Immature natural killer cell (primary cell): Measurements from ENCODE around the gene DENND4B. TPM values are rescaled to one million over a fixed set of nuclear protein-coding genes. Genes with fewer than 3 reads are reported as not detected.

ENCODE experiments used
- DNase-seq, 3 donors: peaks; one replicate each; pipeline ENCODE4 v3.0.0; 2022; ENCODE audit warnings: mixed read lengths in 1 of 3
- H3K27ac Mint-ChIP-seq, 6 donors: one replicate each; pipeline ENCODE4 v1.8.0; 2020; ENCODE audit warnings: mixed read lengths in 6 of 6, mild to moderate bottlenecking in 5 of 6, inconsistent platforms in 4 of 6, moderate library complexity in 3 of 6
- H3K27me3 Mint-ChIP-seq, 3 donors: one replicate each; pipeline ENCODE4 v1.8.0; 2020 to 2021; ENCODE audit warnings: low read depth in 3 of 3, mild to moderate bottlenecking in 3 of 3, mixed read lengths in 3 of 3, moderate library complexity in 3 of 3, inconsistent platforms in 1 of 3
- H3K36me3 Mint-ChIP-seq, 3 donors: one replicate each; pipeline ENCODE4 v1.8.0; 2020; ENCODE audit warnings: mixed read lengths in 3 of 3, inconsistent platforms in 2 of 3, mild to moderate bottlenecking in 2 of 3
- H3K4me1 Mint-ChIP-seq, 2 donors: one replicate each; pipeline ENCODE4 v1.8.0; 2020; ENCODE audit warnings: inconsistent platforms in 2 of 2, mild to moderate bottlenecking in 2 of 2, mixed read lengths in 2 of 2, moderate library complexity in 1 of 2
- H3K4me3 Mint-ChIP-seq, 5 donors: one replicate each; pipeline ENCODE4 v1.8.0; 2020; ENCODE audit warnings: mild to moderate bottlenecking in 5 of 5, mixed read lengths in 5 of 5, inconsistent platforms in 3 of 5, moderate library complexity in 3 of 5
- H3K9me3 Mint-ChIP-seq, 6 donors: one replicate each; pipeline ENCODE4 v1.8.0; 2020; ENCODE audit warnings: mild to moderate bottlenecking in 6 of 6, mixed read lengths in 6 of 6, inconsistent platforms in 4 of 6, moderate library complexity in 3 of 6
- polyA plus RNA-seq, 3 donors: library from polyadenylated mRNA; unstranded; fragments of 300-500 nt; fragmentation: Illumina TruSeq; gene quantifications; one replicate each; pipeline ENCODE4 v1.2.3, GENCODE V29; 2021

Gene DENND4B
- polyA plus RNA-seq, 3 donors from 2014 or later, result 9.9 to 37.1 (median 11.5) TPM

- no peak overlapping the region for H3K4me3 Mint-ChIP-seq
- peak overlapping the region in 5 of 6 donors; percentile 4 to 83 (median 43) for H3K27ac Mint-ChIP-seq
- no peaks in the 10 kb centered on the region for H3K9me3 Mint-ChIP-seq
- peaks cover 0 to 11% (median 5%) of the 10 kb centered on the region in 3 donors for H3K27me3 Mint-ChIP-seq
- peaks cover 10 to 31% (median 17%) of the 10 kb centered on the region in 3 donors for H3K36me3 Mint-ChIP-seq
- peaks cover 40 to 47% of the 10 kb centered on the region in 2 donors for H3K4me1 Mint-ChIP-seq
- DNase-seq, result no peak
These were observed 7.4 kb upstream of the DENND4B start for GRCh38 chr1:153953859-153954365.

- peaks cover 33 to 34% of the 10 kb centered on the region in 2 donors for H3K4me1 Mint-ChIP-seq
- H3K27me3 Mint-ChIP-seq, result peaks cover 0 to 5% (median 3%) of the 10 kb centered on the region in 3 donors
- H3K27ac Mint-ChIP-seq, result no peak overlapping the region
- no peak for DNase-seq
- H3K36me3 Mint-ChIP-seq, result peaks cover 10 to 36% (median 21%) of the 10 kb centered on the region in 3 donors
- H3K4me3 Mint-ChIP-seq, result no peak overlapping the region
- no peaks in the 10 kb centered on the region for H3K9me3 Mint-ChIP-seq
These were observed 5.3 kb upstream of the DENND4B start for GRCh38 chr1:153951801-153952200.

- Mint-ChIP-seq H3K27me3 (peaks cover 0 to 6% (median 3%) of the 10 kb centered on the region in 3 donors), H3K9me3 (no peaks in the 10 kb centered on the region), H3K4me1 (peaks cover 29 to 30% of the 10 kb centered on the region in 2 donors), H3K4me3 (no peak overlapping the region), H3K27ac (peak overlapping the region in 1 of 6 donors; percentile 5), H3K36me3 (peaks cover 10 to 36% (median 21%) of the 10 kb centered on the region in 3 donors)
- DNase-seq, result no peak
These were observed 4.7 kb upstream of the DENND4B start for GRCh38 chr1:153951183-153951582.

- peak overlapping the region; percentile 96 to 100 (median 100) for H3K27ac Mint-ChIP-seq
- H3K4me1 Mint-ChIP-seq, result peaks cover 45 to 47% of the 10 kb centered on the region in 2 donors
- H3K27me3 Mint-ChIP-seq, result peaks cover 11 to 22% (median 13%) of the 10 kb centered on the region in 3 donors
- peak; percentile 88 to 90 (median 90) for DNase-seq
- H3K4me3 Mint-ChIP-seq, result peak overlapping the region; percentile 93 to 100 (median 98)
- H3K36me3 Mint-ChIP-seq, result peaks cover 12 to 34% (median 22%) of the 10 kb centered on the region in 3 donors
- no peaks in the 10 kb centered on the region for H3K9me3 Mint-ChIP-seq
These were observed 510 bp downstream of the DENND4B start for GRCh38 chr1:153945795-153946621.

GRCh38 chr1:153945131-153945794 lies 1.3 kb downstream of the DENND4B start:
- Mint-ChIP-seq H3K9me3 (no peaks in the 10 kb centered on the region), H3K36me3 (peaks cover 9 to 31% (median 19%) of the 10 kb centered on the region in 3 donors), H3K4me3 (peak overlapping the region; percentile 93 to 100 (median 98)), H3K27me3 (peaks cover 11 to 20% (median 13%) of the 10 kb centered on the region in 3 donors), H3K27ac (peak overlapping the region; percentile 96 to 100 (median 100)), H3K4me1 (peaks cover 44 to 48% of the 10 kb centered on the region in 2 donors)
- peak; percentile 91 to 92 (median 92) for DNase-seq

DNA sequence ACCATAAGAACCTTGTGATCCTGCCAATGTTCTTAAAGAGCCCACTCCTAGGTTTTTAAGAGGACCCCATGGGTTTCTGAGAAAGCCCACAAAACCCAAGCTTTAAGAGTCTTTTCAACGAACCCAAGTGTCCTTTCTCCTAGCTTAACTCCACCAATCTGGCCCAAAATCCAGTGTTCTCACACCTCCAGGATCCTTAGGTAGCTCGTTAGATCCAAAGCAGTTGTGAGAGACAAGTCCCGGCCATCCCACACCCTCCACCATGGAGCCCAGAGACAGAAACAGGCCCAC lies 1.7 kb downstream of the DENND4B start:
- Mint-ChIP-seq H3K4me1 (peaks cover 49% of the 10 kb centered on the region in 2 donors), H3K4me3 (peak overlapping the region; percentile 93 to 100 (median 98)), H3K36me3 (peaks cover 9 to 32% (median 19%) of the 10 kb centered on the region in 3 donors), H3K9me3 (no peaks in the 10 kb centered on the region), H3K27me3 (peaks cover 11 to 20% (median 13%) of the 10 kb centered on the region in 3 donors), H3K27ac (peak overlapping the region; percentile 96 to 100 (median 100))
- no peak for DNase-seq

- Mint-ChIP-seq H3K27me3 (peaks cover 11 to 20% (median 13%) of the 10 kb centered on the region in 3 donors), H3K27ac (peak overlapping the region; percentile 96 to 100 (median 100)), H3K4me1 (peaks cover 53 to 55% of the 10 kb centered on the region in 2 donors), H3K4me3 (peak overlapping the region; percentile 93 to 100 (median 98)), H3K9me3 (no peaks in the 10 kb centered on the region), H3K36me3 (peaks cover 9 to 36% (median 20%) of the 10 kb centered on the region in 3 donors)
- peak in 2 of 3 donors; percentile 39 to 41 for DNase-seq
These were observed 2.3 kb downstream of the DENND4B start for GRCh38 chr1:153944005-153944826.

GRCh38 chr1:153942766-153943549 lies 3.6 kb downstream of the DENND4B start:
- Mint-ChIP-seq H3K27ac (peak overlapping the region; percentile 84 to 100 (median 92)), H3K36me3 (peaks cover 9 to 38% (median 17%) of the 10 kb centered on the region in 3 donors), H3K4me1 (peaks cover 55 to 62% of the 10 kb centered on the region in 2 donors), H3K9me3 (no peaks in the 10 kb centered on the region), H3K4me3 (peak overlapping the region in 3 of 5 donors; percentile 13 to 54 (median 33)), H3K27me3 (peaks cover 11 to 20% (median 13%) of the 10 kb centered on the region in 3 donors)
- DNase-seq, result no peak

DNA sequence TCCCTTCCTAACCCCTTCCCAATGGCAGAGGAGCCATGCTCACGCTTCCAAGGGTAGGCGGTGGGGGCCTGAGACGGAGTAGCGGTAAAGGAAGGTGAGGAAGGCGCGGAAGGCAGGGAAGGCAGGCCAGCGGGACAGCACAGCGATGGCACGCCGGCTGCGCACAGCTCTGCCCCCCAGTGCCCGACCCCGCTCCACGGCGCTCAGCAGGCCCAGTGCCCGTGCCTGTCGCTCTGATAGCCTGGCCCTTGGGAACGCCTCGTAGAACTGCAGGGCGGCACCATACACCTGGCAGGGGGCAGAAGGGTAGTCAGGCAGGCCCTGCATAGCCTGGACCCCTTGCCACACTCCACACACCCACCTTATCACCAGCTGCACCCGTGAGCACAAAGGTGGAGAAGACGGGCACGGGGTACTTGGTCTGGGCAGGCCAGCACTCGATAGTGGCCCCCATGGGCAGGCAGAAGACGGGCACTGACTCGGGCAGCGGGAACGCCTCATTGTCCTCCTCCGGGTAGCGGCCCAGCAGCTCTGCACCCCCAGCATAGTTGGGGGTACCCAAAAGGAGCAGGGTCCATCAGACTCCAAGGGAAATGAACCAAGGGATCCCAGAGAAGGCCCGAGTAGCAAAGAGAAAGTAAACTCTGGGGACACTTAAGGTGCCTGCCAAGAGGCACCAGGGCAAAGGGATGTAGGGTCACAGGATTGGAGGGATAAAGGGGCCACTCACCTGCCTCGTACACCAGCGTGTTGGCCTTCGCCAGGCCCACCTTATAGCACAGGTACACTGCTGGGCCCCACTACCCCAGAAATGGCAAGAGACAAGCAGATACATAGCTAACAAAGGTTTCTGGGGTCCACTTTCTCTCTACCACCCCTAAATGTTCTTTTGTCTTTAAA lies 4.4 kb downstream of the DENND4B start:
- Mint-ChIP-seq H3K4me1 (peaks cover 57 to 70% of the 10 kb centered on the region in 2 donors), H3K36me3 (peaks cover 11 to 47% (median 17%) of the 10 kb centered on the region in 3 donors), H3K27ac (peak overlapping the region; percentile 12 to 99 (median 86))

DNA sequence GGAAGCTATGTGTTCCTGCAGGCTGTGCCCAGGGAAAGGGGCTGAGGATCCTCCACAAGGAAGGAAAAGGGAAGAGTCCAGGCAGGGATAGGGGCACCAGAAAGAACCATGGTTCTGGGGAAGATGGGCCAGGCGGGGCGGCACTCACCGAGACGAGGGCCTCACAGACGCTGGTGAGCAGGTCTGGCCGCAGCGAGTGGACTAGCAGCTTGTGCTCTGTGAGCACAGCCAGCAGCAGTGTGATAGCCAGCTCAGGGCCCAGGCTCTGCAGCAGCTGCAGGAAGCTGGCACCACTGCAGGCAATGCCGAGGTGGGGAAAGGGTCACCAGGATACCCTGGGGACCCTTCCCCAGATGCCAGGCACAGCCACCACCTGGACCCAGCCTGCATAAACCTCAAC lies 5.8 kb downstream of the DENND4B start:
- no peak overlapping the region for H3K4me3 Mint-ChIP-seq
- DNase-seq, result no peak
- H3K27me3 Mint-ChIP-seq, result peaks cover 7 to 14% (median 11%) of the 10 kb centered on the region in 3 donors
- H3K27ac Mint-ChIP-seq, result peak overlapping the region in 3 of 6 donors; percentile 13 to 67 (median 43)
- H3K9me3 Mint-ChIP-seq, result no peaks in the 10 kb centered on the region
- H3K36me3 Mint-ChIP-seq, result peaks cover 13 to 57% (median 17%) of the 10 kb centered on the region in 3 donors
- peaks cover 52 to 65% of the 10 kb centered on the region in 2 donors for H3K4me1 Mint-ChIP-seq

More for the DNA sequence above, 4.4 kb downstream of the DENND4B start:
- no peak for DNase-seq
- Mint-ChIP-seq H3K27me3 (peaks cover 11 to 18% (median 13%) of the 10 kb centered on the region in 3 donors), H3K9me3 (no peaks in the 10 kb centered on the region), H3K4me3 (peak overlapping the region in 1 of 5 donors; percentile 18)

GRCh38 chr1:153939476-153939875 lies 7.0 kb downstream of the DENND4B start:
- Mint-ChIP-seq H3K9me3 (no peaks in the 10 kb centered on the region), H3K36me3 (peaks cover 14 to 66% (median 15%) of the 10 kb centered on the region in 3 donors)

More at GRCh38 chr1:153939476-153939875, 7.0 kb downstream of the DENND4B start:
- DNase-seq, result no peak
- H3K27ac Mint-ChIP-seq, result peak overlapping the region in 3 of 6 donors; percentile 53 to 65 (median 62)
- H3K27me3 Mint-ChIP-seq, result peaks cover 0 to 2% (median 1%) of the 10 kb centered on the region in 3 donors
- peaks cover 42 to 54% of the 10 kb centered on the region in 2 donors for H3K4me1 Mint-ChIP-seq
- H3K4me3 Mint-ChIP-seq, result no peak overlapping the region
